ENCODE data around the gene RSPRY1. TPM values are rescaled to one million over a fixed set of nuclear protein-coding genes. Genes with fewer than 3 reads are reported as not detected.

Gene RSPRY1
- total RNA-seq, 4 donors from 2014 or later, result 28.2 to 31.8 (median 29.5) TPM

DNA sequence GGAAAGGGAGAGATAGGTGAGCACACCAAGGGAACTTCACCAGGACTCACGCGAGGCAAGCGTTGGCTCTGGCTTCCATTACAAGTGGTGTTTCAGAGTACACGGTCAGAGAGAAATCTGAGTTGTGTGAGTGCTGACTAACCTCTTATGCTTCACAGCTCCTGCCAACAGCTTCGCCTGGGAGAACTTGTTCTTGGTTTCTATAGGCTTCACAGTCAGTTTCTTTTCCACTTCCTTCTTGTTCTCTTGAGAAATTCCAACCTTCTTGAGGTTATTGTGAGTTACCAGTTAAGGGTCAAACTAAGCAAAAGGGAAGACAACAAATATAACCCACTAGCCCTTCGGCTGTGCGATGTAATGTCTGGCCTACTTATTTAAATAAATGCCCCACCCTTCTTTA is 19.2 kb upstream of the RSPRY1 start:
- no peak overlapping the region for H3K27ac ChIP-seq
- H3K27me3 ChIP-seq, result no peaks in the 10 kb centered on the region
- WGBS, 2 donors (ENCODE audit: low coverage in 1 of 2), result 77 to 84% methylated on average over 7 of the region's 7 CpGs
- H3K9me3 ChIP-seq, result no peaks in the 10 kb centered on the region
- H3K4me1 ChIP-seq, result peaks cover 0 to 11% (median 0%) of the 10 kb centered on the region in 3 donors
- peaks cover 0 to 88% of the 10 kb centered on the region in 2 donors for H3K36me3 ChIP-seq
- H3K4me3 ChIP-seq, result no peak overlapping the region
- ATAC-seq, result peak; percentile 51
- no peak for TF ChIP-seq POLR2AphosphoS5 (IDR thresholded peaks at IDR 0.05)

DNA sequence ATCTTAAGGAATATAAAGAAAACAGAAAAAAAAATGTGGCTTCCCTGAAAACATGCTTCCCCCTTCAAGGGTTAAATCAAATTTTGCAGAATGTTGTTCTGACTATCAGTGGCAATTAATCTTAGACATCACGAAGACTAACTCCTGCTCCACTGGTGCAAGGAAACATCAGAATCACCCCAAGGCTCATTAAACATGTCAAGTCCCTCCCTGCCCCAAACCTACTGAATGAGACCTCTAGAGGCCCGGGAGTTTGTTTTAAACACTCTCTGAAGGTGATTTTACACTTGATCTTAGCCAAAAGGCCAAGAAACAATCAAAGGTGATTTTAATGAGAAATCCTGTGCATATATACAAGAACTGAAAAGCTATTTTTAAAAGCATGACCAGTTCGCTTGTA is 18.6 kb upstream of the RSPRY1 start:
- no peak overlapping the region for H3K4me3 ChIP-seq
- H3K27me3 ChIP-seq, result no peaks in the 10 kb centered on the region
- WGBS, 2 donors (ENCODE audit: low coverage in 1 of 2), result 44 to 68% methylated on average over 3 of the region's 3 CpGs
- no peak for TF ChIP-seq POLR2AphosphoS5 (IDR thresholded peaks at IDR 0.05)
- no peak for TF ChIP-seq CTCF (IDR thresholded peaks at IDR 0.05)
- no peak for TF ChIP-seq EP300 (IDR thresholded peaks at IDR 0.05)
- TF ChIP-seq POLR2A (IDR thresholded peaks at IDR 0.05), result no peak
- ATAC-seq, result no peak
- no peaks in the 10 kb centered on the region for H3K9me3 ChIP-seq
- peaks cover 0 to 11% (median 0%) of the 10 kb centered on the region in 3 donors for H3K4me1 ChIP-seq
- no peak overlapping the region for H3K27ac ChIP-seq
- peaks cover 0 to 88% of the 10 kb centered on the region in 2 donors for H3K36me3 ChIP-seq

DNA sequence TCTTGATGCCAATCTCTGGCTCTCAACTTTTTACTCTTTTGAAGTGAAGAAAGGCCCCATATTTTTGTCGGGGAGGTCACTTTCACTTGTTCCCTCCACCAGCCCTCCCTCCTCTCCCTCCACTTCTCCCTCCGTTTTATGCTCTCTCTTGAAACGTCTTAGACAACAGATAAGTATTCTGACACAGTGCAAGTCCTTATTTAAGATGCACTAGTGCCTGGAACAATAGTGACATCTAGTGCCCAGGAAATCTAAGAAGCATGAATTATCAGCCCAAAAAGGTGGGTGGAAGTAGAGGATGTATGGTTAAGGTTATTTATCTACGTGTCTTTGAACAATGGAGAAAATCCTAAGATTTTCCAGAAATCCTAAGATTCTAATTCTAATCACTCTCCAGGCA is 18.2 kb upstream of the RSPRY1 start:
- Histone ChIP-seq H3K27me3 (no peaks in the 10 kb centered on the region), H3K9me3 (no peaks in the 10 kb centered on the region), H3K36me3 (peaks cover 0 to 88% of the 10 kb centered on the region in 2 donors), H3K4me3 (no peak overlapping the region), H3K4me1 (peaks cover 0 to 11% (median 0%) of the 10 kb centered on the region in 3 donors), H3K27ac (no peak overlapping the region)
- WGBS, 2 donors (ENCODE audit: low coverage in 1 of 2), result 4 to 5% methylated on average over 4 of the region's 4 CpGs
- TF ChIP-seq POLR2A (IDR thresholded peaks at IDR 0.05) (no peak), POLR2AphosphoS5 (IDR thresholded peaks at IDR 0.05) (no peak), CTCF (IDR thresholded peaks at IDR 0.05) (peak in 3 of 4 experiments; percentile 42 to 61 (median 44)), EP300 (IDR thresholded peaks at IDR 0.05) (no peak)
- ATAC-seq, result no peak

- H3K4me1 ChIP-seq, result peaks cover 0 to 11% (median 0%) of the 10 kb centered on the region in 3 donors
- H3K27ac ChIP-seq, result no peak overlapping the region
- H3K4me3 ChIP-seq, result no peak overlapping the region
- no peak for TF ChIP-seq CTCF (IDR thresholded peaks at IDR 0.05)
- no peak for TF ChIP-seq EP300 (IDR thresholded peaks at IDR 0.05)
- no peak for TF ChIP-seq POLR2AphosphoS5 (IDR thresholded peaks at IDR 0.05)
- no peak for TF ChIP-seq POLR2A (IDR thresholded peaks at IDR 0.05)
- H3K27me3 ChIP-seq, result no peaks in the 10 kb centered on the region
- no peaks in the 10 kb centered on the region for H3K9me3 ChIP-seq
- H3K36me3 ChIP-seq, result peaks cover 0 to 86% of the 10 kb centered on the region in 2 donors
- ATAC-seq, result no peak
Measured at GRCh38 chr16:57169327-57169726, 16.8 kb upstream of the RSPRY1 start.

DNA sequence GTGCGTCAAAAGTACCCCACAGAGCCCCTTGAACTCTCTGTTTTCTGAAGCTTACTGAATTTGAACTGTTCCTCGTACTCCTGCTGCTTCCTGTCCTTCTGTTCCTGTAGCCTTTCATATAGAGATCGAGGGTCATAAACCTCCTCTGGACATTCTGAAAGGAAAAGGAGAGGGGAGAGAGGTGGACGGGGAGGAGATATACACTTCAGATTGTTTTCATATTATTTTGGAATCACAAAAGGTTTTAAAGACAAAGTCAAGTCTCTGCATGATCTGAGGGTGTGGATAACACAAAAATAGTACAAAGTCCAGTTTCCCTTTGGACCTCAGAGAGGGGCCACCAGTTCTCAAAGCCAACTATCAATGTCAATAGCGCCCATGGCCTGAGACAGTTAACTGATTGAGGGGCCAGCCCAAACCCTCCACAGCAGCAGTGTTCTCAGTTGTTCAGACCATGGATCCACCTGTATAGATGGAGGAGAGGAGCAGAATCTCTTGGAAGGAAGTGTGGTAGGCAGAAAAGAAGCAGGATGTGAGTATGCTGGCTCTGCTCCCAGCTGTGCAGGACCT is 13.3 kb upstream of the RSPRY1 start:
- H3K4me1 ChIP-seq, result peaks cover 0 to 14% (median 0%) of the 10 kb centered on the region in 3 donors
- no peak for ATAC-seq
- H3K4me3 ChIP-seq, result no peak overlapping the region
- WGBS, 2 donors (ENCODE audit: low coverage in 1 of 2), result 94 to 100% methylated on average over 1 to 5 of the region's 5 CpGs
- TF ChIP-seq POLR2A (IDR thresholded peaks at IDR 0.05) (no peak), POLR2AphosphoS5 (IDR thresholded peaks at IDR 0.05) (no peak), CTCF (IDR thresholded peaks at IDR 0.05) (no peak), EP300 (IDR thresholded peaks at IDR 0.05) (no peak)
- H3K9me3 ChIP-seq, result no peaks in the 10 kb centered on the region
- no peaks in the 10 kb centered on the region for H3K27me3 ChIP-seq
- no peak overlapping the region for H3K27ac ChIP-seq
- H3K36me3 ChIP-seq, result peaks cover 0 to 58% of the 10 kb centered on the region in 2 donors

Data from gastroesophageal sphincter (tissue), 4 donors.